SIG-M5 (cell line): ENCODE data around the gene LAMP1.
"Not testable (repeated sequence)": the region's sequence is repeated elsewhere in the genome, so short reads cannot be mapped to it uniquely, and the experiment has no call there.

Source experiments
- DNase-seq: peaks from one replicate; lab custom pipeline; 2025; lab: John Stamatoyannopoulos, UW

LAMP1 gene

DNA sequence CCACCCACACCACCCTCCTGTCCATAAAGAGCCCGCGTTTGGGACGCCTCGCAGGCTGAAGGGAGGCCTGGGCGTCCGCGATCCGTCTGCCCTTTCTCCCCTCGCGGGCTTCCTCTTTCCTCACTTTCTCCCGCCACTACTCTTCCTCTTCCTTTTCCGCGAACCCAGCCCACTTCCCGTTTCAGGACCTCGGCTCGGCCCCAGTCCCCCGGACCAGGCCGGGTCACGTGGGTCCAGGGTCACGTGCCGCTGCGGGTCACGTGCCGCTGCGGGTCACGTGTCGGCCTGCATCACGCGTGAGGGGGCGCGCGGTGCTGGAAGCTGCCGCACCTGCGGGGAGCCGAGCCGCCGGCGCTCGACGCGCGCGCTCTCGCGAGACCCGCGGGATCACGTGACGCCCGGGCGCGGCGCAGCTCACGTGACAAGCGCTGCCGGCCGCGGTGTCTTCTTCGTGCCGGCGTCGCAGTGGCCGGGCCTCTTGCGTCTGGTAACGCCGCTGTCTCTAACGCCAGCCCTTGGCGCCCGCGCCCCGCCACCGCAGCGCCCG is at the start of gene LAMP1:
Gene LAMP1 (plus strand): TSS at position 417 of the 547 bp plus-strand sequence. CDS start 196 bp downstream, outside the sequence.
- peak; percentile 64 for DNase-seq

DNA sequence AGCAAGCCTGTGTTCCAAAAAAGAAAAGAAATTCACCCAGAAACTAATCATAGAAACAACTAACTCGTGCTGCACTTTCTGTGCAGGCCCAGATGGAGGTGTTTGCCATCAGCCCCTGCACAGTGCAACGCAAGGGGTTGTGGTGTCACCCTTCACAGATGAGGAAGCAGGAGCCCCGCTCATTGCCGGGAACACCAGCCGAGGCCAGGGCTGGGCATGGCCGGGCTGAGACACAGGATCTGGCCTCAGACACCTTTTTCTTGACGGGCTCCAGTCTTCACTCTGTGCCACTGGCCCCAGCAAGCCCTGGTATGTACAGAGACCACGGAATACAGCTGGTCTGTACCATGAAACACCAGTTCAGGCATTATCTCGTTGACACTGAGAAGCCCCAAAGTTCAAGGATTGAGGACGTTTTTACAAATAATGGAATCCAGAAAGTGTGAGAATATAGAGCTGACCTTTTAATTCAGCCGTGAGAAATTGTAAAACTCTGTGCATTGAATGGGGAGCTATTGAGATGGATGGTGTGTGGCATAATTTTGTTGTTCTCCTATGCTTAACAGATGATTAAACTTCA is 44.4 kb upstream of the LAMP1 start:
- no peak for DNase-seq

DNA sequence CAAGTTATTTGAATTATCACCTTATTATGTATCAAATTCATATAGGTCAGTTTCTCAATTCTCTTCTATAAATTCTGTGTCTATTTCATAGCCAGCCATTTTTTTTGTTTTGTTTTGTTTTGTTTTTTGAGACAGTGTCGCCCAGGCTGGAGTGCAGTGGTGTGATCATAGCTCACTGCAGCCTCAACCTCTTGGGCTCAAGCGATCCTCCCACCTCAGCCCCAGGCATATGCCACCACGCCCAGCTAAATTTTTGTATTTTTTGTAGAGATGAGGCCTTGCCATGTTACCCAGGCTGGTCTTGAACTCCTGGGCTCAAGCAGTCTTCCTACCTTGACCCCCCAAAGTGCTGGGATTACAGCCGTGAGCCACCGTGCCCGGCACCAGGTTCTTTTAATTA is 39.1 kb upstream of the LAMP1 start:
- not testable (repeated sequence) for DNase-seq

GRCh38 chr13:113258321-113259054 is 38.6 kb upstream of the LAMP1 start:
- no peak for DNase-seq

GRCh38 chr13:113260996-113261395 is 36.0 kb upstream of the LAMP1 start:
- no peak for DNase-seq

DNA sequence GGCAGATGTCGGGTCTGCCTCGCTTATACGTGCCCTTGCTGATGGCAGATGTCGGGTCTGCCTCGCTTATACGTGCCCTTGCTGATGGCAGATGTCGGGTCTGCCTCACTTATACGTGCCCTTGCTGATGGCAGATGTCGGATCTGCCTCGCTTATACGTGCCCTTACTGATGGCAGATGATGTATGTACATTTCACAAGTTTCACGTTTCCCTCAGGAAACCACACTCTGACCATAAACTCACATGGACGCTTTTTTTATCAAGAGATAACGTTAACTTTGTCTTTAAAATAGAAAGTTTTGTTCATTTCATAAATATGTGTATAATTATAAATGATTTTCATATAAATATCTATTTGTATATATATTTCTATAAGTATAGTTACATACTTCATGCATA is 34.0 kb upstream of the LAMP1 start:
- DNase-seq, result not testable (repeated sequence)

- no peak for DNase-seq
These were observed 29.2 kb upstream of the LAMP1 start for GRCh38 chr13:113267642-113268405.

GRCh38 chr13:113272031-113272430 is 25.0 kb upstream of the LAMP1 start:
- no peak for DNase-seq

- DNase-seq, result no peak
These were observed 24.3 kb upstream of the LAMP1 start for GRCh38 chr13:113272701-113273181.

GRCh38 chr13:113273321-113273720 is 23.7 kb upstream of the LAMP1 start:
- DNase-seq, result no peak

GRCh38 chr13:113273851-113274590 is 23.0 kb upstream of the LAMP1 start:
- DNase-seq, result no peak

DNA sequence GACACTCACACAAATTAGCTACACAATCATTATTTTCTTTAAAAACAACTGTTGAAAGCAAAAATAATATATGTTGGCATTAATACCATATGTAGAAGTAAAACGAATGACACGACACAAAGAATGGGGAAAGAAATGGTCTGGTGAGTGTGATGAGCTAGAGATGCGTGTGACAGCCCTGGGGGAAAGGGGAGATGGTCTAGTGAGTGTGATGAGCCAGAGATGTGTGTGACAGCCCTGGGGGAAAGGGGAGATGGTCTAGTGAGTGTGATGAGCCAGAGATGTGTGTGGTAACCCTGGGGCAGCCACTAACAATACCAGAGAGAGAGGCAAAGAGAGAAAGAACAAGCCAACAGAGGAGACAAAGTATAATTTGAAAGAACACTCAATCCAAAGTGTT is 22.3 kb upstream of the LAMP1 start:
- DNase-seq, result no peak

DNA sequence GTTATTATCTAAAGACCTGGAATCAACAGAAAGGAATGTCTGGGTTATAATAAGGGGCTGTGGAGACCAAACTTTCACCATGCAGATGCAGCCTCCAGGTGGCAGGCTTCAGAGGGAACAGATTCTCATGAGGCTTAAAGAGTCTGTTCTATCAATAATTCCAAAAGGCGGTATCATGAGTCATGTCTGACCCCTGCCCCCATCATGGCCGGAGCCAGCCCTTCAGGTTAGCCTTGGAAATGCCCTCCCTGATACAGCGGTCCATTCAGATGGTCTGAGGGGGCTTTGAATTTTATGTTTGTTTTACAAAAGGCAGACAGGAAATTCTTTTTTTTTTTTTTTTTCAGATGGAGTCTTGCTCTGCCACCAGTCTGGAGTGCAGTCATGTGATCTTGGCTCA is 21.7 kb upstream of the LAMP1 start:
- DNase-seq, result no peak

DNA sequence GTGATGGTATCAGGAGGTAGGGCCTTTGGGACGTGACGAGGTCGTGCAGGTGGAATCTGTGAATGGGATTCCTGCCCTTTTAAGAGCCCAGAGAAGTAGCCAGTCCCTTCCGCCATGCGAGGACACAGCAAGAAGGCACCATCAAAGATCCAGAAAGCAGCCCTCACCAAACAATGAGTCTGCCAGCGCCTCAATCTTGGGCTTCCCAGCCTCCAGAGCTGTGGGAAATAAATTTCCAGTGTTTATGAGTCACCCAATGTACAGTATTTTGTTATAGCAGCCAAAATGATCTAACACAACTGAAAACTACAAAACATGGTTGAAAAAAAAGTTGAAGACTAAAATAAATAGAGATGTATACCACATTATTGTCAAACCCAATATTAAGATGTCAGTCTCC is 16.9 kb upstream of the LAMP1 start:
- DNase-seq, result no peak

DNA sequence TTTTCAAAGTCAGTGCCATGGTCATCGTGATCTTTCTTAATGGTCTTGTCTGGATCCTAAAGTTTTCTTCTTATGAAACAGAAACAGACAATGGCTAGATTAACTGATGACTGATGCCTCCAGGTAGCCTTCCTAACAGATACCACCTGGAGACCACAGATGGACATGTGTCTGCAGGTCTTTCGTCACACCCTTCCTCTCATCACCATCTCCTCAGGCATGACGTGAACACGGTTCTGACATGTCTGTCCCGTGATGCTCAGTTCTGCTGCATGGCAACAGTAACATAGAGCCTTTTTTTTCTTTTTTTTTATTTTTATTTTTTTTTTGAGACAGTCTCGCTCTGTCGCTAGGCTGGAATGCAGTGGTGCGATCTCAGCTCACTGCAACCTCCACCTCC is 13.1 kb upstream of the LAMP1 start:
- no peak for DNase-seq

DNA sequence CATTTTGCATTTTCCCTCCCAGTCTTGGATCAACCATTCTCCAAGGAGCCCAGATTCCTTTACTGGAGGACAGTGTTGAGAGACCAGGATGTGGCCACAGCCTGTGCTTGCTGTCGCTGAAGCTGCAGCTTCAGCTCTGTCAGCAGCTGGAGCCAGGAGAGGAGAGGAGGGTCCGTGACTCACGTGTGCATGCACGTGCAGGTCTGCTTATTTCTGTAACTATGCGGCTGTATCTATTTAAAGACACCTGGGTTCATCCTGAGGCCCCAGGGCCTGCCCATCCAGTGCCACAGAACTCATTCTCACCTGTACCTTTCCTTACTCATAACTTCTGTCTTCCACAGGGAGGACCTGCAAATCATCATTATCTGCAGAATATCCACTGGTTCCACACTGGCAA is 8.2 kb upstream of the LAMP1 start:
- no peak for DNase-seq

- no peak for DNase-seq
These were observed 5.9 kb upstream of the LAMP1 start for GRCh38 chr13:113291129-113291528.

DNA sequence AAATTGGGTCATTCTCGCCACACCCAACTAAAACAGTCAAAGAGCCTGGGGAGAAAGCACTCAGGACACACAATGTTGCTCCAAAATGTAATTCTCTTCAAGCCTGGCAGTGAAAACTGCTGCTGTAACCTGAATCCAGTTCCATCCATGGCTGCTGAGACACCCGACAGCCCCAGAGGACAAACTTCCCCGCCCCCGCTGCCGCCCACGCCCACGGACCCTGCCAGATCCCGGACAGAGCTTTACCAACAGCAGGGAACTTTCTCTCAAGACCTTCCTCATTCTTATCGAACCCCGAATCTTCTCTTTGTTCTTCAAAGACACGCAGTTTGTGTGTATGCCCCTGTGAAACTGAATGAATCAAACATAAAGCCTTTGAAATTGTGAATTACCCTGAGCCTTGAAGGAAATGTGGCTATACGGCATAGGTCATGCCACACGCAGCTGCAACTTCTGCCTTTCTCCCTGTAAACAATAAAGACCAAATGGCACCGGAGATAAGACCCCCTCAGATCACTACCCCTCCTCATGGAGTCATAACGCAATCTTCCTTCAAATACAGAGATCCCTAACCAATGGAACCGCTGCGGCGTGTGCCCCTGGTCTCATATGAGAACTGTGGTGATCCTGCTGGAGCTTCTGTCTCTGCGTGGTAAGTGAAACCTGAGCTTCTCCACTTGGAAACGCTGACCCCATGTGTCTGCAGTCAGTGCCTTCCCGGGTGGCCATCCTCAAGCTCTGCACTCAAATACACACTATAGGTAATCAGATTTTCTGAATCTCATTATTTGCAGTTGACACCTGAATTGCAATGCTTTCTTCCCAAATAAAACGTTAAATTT is 4.8 kb upstream of the LAMP1 start:
- DNase-seq, result no peak

- DNase-seq, result no peak
These were observed 3.4 kb upstream of the LAMP1 start for GRCh38 chr13:113293686-113294085.

DNA sequence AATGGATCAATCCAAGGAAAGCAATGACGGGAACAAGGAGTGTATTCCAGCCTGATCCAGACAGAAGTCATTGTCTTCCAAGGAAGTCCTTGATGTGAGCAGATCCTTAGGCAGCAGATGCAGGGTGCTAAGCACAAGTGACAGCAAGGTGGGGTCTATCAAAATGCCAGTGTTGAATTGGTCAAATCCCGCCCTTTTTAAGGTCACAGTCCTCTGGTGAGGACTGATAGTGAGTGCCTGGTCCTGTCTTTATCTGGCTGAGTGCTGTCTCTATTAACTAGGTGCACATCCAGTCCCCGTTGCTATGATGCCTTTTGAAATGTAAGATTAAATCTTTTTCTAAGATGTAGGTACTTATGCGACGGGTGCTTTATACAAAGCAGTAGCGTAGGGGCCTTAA is 1.3 kb upstream of the LAMP1 start:
- no peak for DNase-seq
